ENCODE results near the gene SLC25A18. TPM values are rescaled to one million over a fixed set of nuclear protein-coding genes. Genes with fewer than 3 reads are reported as not detected.

SLC25A18 gene
- total and polyA plus RNA-seq, 12 donors: 0.16 to 3.1 (median 1.4) TPM; not detected in 1

GRCh38 chr22:17590586-17590985 lies 27.3 kb downstream of the SLC25A18 start:
- no peak for TF ChIP-seq CTCF (IDR thresholded peaks at IDR 0.05)
- no peak for TF ChIP-seq POLR2A (IDR thresholded peaks at IDR 0.05)
- no peaks in the 10 kb centered on the region for H3K4me1 ChIP-seq (replicated peaks in 1 of 2)
- H3K36me3 ChIP-seq (replicated peaks in 1 of 2): peaks cover 0 to 57% of the 10 kb centered on the region in 2 donors
- no peaks in the 10 kb centered on the region for H3K27me3 ChIP-seq
- H3K9me3 ChIP-seq (replicated peaks in 1 of 3): no peaks in the 10 kb centered on the region
- DNase-seq: no peak
- WGBS, 4 donors: 87 to 92% (median 92%) methylated on average over 5 of the region's 5 CpGs
- no peak overlapping the region for H3K4me3 ChIP-seq
- H3K27ac ChIP-seq: no peak overlapping the region
- intact Hi-C loops (cut with DNase I): no loop called here

DNA sequence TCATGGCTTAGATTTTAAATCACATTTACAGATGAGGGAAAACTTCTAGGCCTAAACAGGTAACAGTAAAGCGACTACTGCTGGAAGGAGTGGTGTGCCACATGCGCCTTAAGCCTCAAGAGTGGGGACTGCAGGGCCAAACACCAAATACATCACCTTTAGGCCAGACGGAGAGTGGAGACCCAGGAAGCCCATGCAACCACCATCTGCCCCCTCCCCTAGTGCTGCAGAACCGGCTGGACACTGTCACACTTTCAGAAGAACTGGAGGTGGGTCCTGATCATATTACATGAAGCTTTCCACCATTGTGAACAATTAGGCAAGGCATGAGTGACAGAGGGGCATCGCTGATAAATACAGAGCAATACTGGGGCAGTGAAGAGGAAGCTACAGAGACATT lies 28.9 kb downstream of the SLC25A18 start:
- 84 to 92% (median 88%) methylated on average over 5 of the region's 5 CpGs for WGBS, 4 donors
- TF ChIP-seq CTCF (IDR thresholded peaks at IDR 0.05) (no peak), POLR2A (IDR thresholded peaks at IDR 0.05) (no peak)
- Histone ChIP-seq H3K4me1 (replicated peaks in 1 of 2) (no peaks in the 10 kb centered on the region), H3K9me3 (replicated peaks in 1 of 3) (no peaks in the 10 kb centered on the region), H3K27ac (no peak overlapping the region), H3K36me3 (replicated peaks in 1 of 2) (peaks cover 0 to 73% of the 10 kb centered on the region in 2 donors), H3K27me3 (no peaks in the 10 kb centered on the region), H3K4me3 (no peak overlapping the region)
- intact Hi-C loops (cut with DNase I): no loop called here
- DNase-seq: no peak

GRCh38 chr22:17596226-17596625 lies 32.9 kb downstream of the SLC25A18 start:
- peaks cover 0 to 100% of the 10 kb centered on the region in 2 donors for H3K36me3 ChIP-seq (replicated peaks in 1 of 2)
- no peak for DNase-seq
- no peak for TF ChIP-seq POLR2A (IDR thresholded peaks at IDR 0.05)
- no peak for TF ChIP-seq CTCF (IDR thresholded peaks at IDR 0.05)
- H3K9me3 ChIP-seq (replicated peaks in 1 of 3): no peaks in the 10 kb centered on the region
- intact Hi-C loops (cut with DNase I): no loop called here
- no peaks in the 10 kb centered on the region for H3K27me3 ChIP-seq
- WGBS, 4 donors: 94 to 99% (median 97%) methylated on average over 6 of the region's 6 CpGs
- H3K27ac ChIP-seq: no peak overlapping the region
- H3K4me3 ChIP-seq: no peak overlapping the region
- no peaks in the 10 kb centered on the region for H3K4me1 ChIP-seq (replicated peaks in 1 of 2)

- no peaks in the 10 kb centered on the region for H3K4me1 ChIP-seq (replicated peaks in 1 of 2)
- intact Hi-C loops (cut with DNase I): no loop called here
- H3K27me3 ChIP-seq: no peaks in the 10 kb centered on the region
- H3K27ac ChIP-seq: no peak overlapping the region
- H3K36me3 ChIP-seq (replicated peaks in 1 of 2): peaks cover 0 to 92% of the 10 kb centered on the region in 2 donors
- no peak overlapping the region for H3K4me3 ChIP-seq
- 93 to 100% (median 96%) methylated on average over 2 of the region's 2 CpGs for WGBS, 4 donors
- TF ChIP-seq CTCF (IDR thresholded peaks at IDR 0.05) (no peak), POLR2A (IDR thresholded peaks at IDR 0.05) (no peak)
- DNase-seq: no peak
- no peaks in the 10 kb centered on the region for H3K9me3 ChIP-seq (replicated peaks in 1 of 3)
Measured at GRCh38 chr22:17597217-17597616, 33.9 kb downstream of the SLC25A18 start.
